HCT116 (cell line): ENCODE data around the gene ARHGAP40. TPM values are rescaled to one million over a fixed set of nuclear protein-coding genes. Genes with fewer than 3 reads are reported as not detected.
A peak's percentile ranks its signal among the peaks of the same experiment; 100 is the strongest.

ENCODE experiments used
- ATAC-seq: fragments of 200-7000 bp; cut with Tn5 transposase; 2 replicates; pipeline ENCODE4 v1.9.1; 2020; ENCODE audit warnings: mild to moderate bottlenecking, moderate library complexity
- BruUV-seq: library from RNA; stranded (reverse); fragments of 400-500 nt; replicated peaks from 2 replicates; lab custom pipeline; 2021; lab: Mats Ljungman, UMichigan
- CTCF ChIA-PET: fragments of 300-600 bp; sonication (Branson Sonifier 250); formaldehyde crosslinking; loops from one replicate; lab custom pipeline; 2021; ENCODE audit warnings: antibody characterized with exemption; lab: Charles Lee
- POLR2A ChIA-PET: fragments of 300-600, 350-600 bp; sonication (Branson Sonifier 250); formaldehyde crosslinking; loops from one replicate; lab custom pipeline; 2021; ENCODE audit warnings: antibody characterized with exemption; lab: Charles Lee
- RAD21 ChIA-PET, 2 experiments: fragments of 300-600 bp; sonication (Branson Sonifier 250); formaldehyde crosslinking; loops; one replicate each; lab custom pipeline; 2023; ENCODE audit warnings: low total read pairs in 2 of 2; ENCODE audit not compliant: uncharacterized antibody in 2 of 2, unreplicated experiment in 2 of 2, low non-redundant PET in 1 of 2; lab: Charles Lee
- DNase-seq: peaks from one replicate; pipeline ENCODE4 v3.0.0-alpha.2; 2010; ENCODE audit warnings: low read depth, low spot score
- H2AFZ ChIP-seq: fragments of 200-600 bp; shearing (Covaris generic), sonication (generic); 2 replicates; pipeline ENCODE4 v1.6.1; 2017; ENCODE audit warnings: low read depth, mixed run types, mixed read lengths, antibody characterized with exemption, low read length; ENCODE audit not compliant: poor library complexity, severe bottlenecking
- H3K27ac ChIP-seq: 2 replicates; pipeline ENCODE4 v1.5.1; 2012; ENCODE audit warnings: low read depth, low read length
- H3K27me3 ChIP-seq: fragments of 200-600 bp; sonication (generic); 2 replicates; pipeline ENCODE4 v1.6.1; 2016; ENCODE audit warnings: mixed run types, low read length, mixed read lengths; ENCODE audit not compliant: insufficient read depth
- H3K36me3 ChIP-seq, 2 experiments: fragments of 200-500 bp in 1 of 2; fragments of 200-600 bp in 1 of 2; sonication (Bioruptor generic) in 1 of 2; sonication (generic) in 1 of 2; 2 replicates each; pipeline versions ENCODE4 v1.5.1 to v1.6.1; 2014 to 2016; ENCODE audit warnings: low read length in 2 of 2, inconsistent platforms in 1 of 2, mixed read lengths in 1 of 2, mixed run types in 1 of 2; ENCODE audit not compliant: insufficient read depth in 2 of 2, control insufficient read depth in 1 of 2
- H3K4me1 ChIP-seq, 2 experiments: fragments of 200-600 bp in 1 of 2; sonication (generic) in 1 of 2; 2 replicates each; pipeline versions ENCODE4 v1.5.1 to v1.6.1; 2012 to 2017; ENCODE audit warnings: low read length in 2 of 2, inconsistent platforms in 1 of 2, mild to moderate bottlenecking in 1 of 2, mixed read lengths in 1 of 2, mixed run types in 1 of 2, moderate library complexity in 1 of 2; ENCODE audit not compliant: insufficient read depth in 2 of 2, control insufficient read depth in 1 of 2
- H3K4me2 ChIP-seq: fragments of 200-600 bp; sonication (generic); 2 replicates; pipeline ENCODE4 v1.6.1; 2017; ENCODE audit warnings: mixed run types, low read length, mixed read lengths
- H3K4me3 ChIP-seq, 2 experiments: fragments of 200-600 bp in 1 of 2; sonication (generic) in 1 of 2; replicated peaks in 1 of 2; 2 replicates each; pipeline ENCODE4 v1.5.1; 2011 to 2016; ENCODE audit warnings: low read length in 2 of 2, control low read depth in 1 of 2, low read depth in 1 of 2, mild to moderate bottlenecking in 1 of 2, mixed read lengths in 1 of 2, mixed run types in 1 of 2
- H3K79me2 ChIP-seq: fragments of 200-600 bp; sonication (generic); 2 replicates; pipeline ENCODE4 v1.6.1; 2017; ENCODE audit warnings: mild to moderate bottlenecking, mixed run types, low read length, moderate library complexity, mixed read lengths; ENCODE audit not compliant: insufficient read depth
- H3K9ac ChIP-seq: fragments of 200-600 bp; sonication (generic); 2 replicates; pipeline ENCODE4 v1.6.1; 2016; ENCODE audit warnings: low read length, mixed read lengths
- H3K9me2 ChIP-seq: fragments of 200-600 bp; sonication (generic), shearing (Covaris generic); 2 replicates; pipeline ENCODE4 v1.6.1; 2017; ENCODE audit warnings: mixed run types, mild to moderate bottlenecking, moderate library complexity; ENCODE audit not compliant: insufficient read depth
- H3K9me3 ChIP-seq, 2 experiments: fragments of 200-500 bp in 1 of 2; fragments of 200-600 bp in 1 of 2; sonication (Bioruptor generic) in 1 of 2; sonication (generic) in 1 of 2; 2 replicates each; pipeline ENCODE4 v1.6.1; 2014 to 2017; ENCODE audit warnings: low read length in 2 of 2, mixed read lengths in 2 of 2, inconsistent platforms in 1 of 2, low read depth in 1 of 2, mild to moderate bottlenecking in 1 of 2, mixed run types in 1 of 2, moderate library complexity in 1 of 2; ENCODE audit not compliant: control insufficient read depth in 1 of 2, insufficient read depth in 1 of 2
- H4K20me1 ChIP-seq: fragments of 200-600 bp; sonication (generic), shearing (Covaris generic); 2 replicates; pipeline ENCODE4 v1.6.1; 2017; ENCODE audit warnings: mixed run types, mild to moderate bottlenecking, moderate library complexity; ENCODE audit not compliant: insufficient read depth
- ATF3 ChIP-seq: IDR thresholded peaks from 2 replicates; pipeline ENCODE4 v1.6.1; 2012
- CBX3 ChIP-seq: IDR thresholded peaks from 2 replicates; pipeline ENCODE4 v1.6.1; 2012; ENCODE audit warnings: low read depth
- EGR1 ChIP-seq: IDR thresholded peaks from 2 replicates; pipeline ENCODE4 v1.6.1; 2012; ENCODE audit warnings: low read depth
- ELF1 ChIP-seq: IDR thresholded peaks from 2 replicates; pipeline ENCODE4 v1.6.1; 2012; ENCODE audit warnings: low read depth, borderline replicate concordance
- EZH2 ChIP-seq: fragments of 200-600 bp; sonication (generic); IDR thresholded peaks from 2 replicates; pipeline ENCODE4 v1.6.1; 2017; ENCODE audit warnings: antibody characterized with exemption, mixed run types
- EZH2phosphoT487 ChIP-seq: fragments of 200-600 bp; IDR thresholded peaks from 2 replicates; pipeline ENCODE4 v1.6.1; 2018; ENCODE audit warnings: antibody characterized with exemption, borderline replicate concordance
- FOSL1 ChIP-seq: IDR thresholded peaks from 2 replicates; pipeline ENCODE4 v1.6.1; 2012; ENCODE audit warnings: low read depth
- JUND ChIP-seq: IDR thresholded peaks from 2 replicates; pipeline ENCODE4 v1.6.1; 2012
- MAX ChIP-seq: IDR thresholded peaks from 2 replicates; pipeline ENCODE4 v1.6.1; 2012
- POLR2A ChIP-seq: IDR thresholded peaks from 2 replicates; pipeline ENCODE4 v1.7.0; 2011; ENCODE audit warnings: borderline replicate concordance; ENCODE audit not compliant: insufficient read depth, insufficient read length; ENCODE audit errors: extremely low read depth
- POLR2AphosphoS5 ChIP-seq: IDR thresholded peaks from 2 replicates; pipeline ENCODE4 v1.6.1; 2011; ENCODE audit warnings: mild to moderate bottlenecking, low read depth, low read length, moderate library complexity
- RAD21 ChIP-seq: IDR thresholded peaks from 2 replicates; pipeline ENCODE4 v1.6.1; 2012; ENCODE audit warnings: low read depth, mild to moderate bottlenecking
- REST ChIP-seq: IDR thresholded peaks from 2 replicates; pipeline ENCODE4 v1.6.1; 2012; ENCODE audit warnings: low read depth
- SIN3A ChIP-seq: IDR thresholded peaks from 2 replicates; pipeline ENCODE4 v1.6.1; 2012; ENCODE audit warnings: low read depth
- SP1 ChIP-seq: IDR thresholded peaks from 2 replicates; pipeline ENCODE4 v1.6.1; 2012; ENCODE audit warnings: low read depth
- SRF ChIP-seq: IDR thresholded peaks from 2 replicates; pipeline ENCODE4 v1.6.1; 2012; ENCODE audit warnings: low read depth
- YY1 ChIP-seq: IDR thresholded peaks from 2 replicates; pipeline ENCODE4 v1.6.1; 2011; ENCODE audit warnings: low read length, low read depth, moderate library complexity, mild to moderate bottlenecking; ENCODE audit not compliant: insufficient replicate concordance; ENCODE audit errors: extremely low read depth
- ZFX ChIP-seq: fragments of 450-650 bp; IDR thresholded peaks from 2 replicates; pipeline ENCODE4 v1.6.1; 2017
- ZNF274 ChIP-seq: fragments of 200-500 bp; sonication (Bioruptor generic); IDR thresholded peaks from 2 replicates; pipeline ENCODE4 v1.6.1; 2014; ENCODE audit warnings: mild to moderate bottlenecking, low read depth, low read length, inconsistent platforms
- intact Hi-C: fragments of 100-400 bp; cut with micrococcal nuclease; formaldehyde crosslinking; loops from 2 replicates; pipeline ENCODE4 v1.10.0; 2022
- total RNA-seq: library from RNA; stranded (reverse); gene quantifications from one replicate; pipeline ENCODE4 v1.2.1, GENCODE V29; 2021; ENCODE audit not compliant: unreplicated experiment

ARHGAP40 gene
- total RNA-seq, 1 experiment from 2014 or later: 3.4 TPM

- CTCF ChIA-PET: no interaction called here
- H3K4me1 ChIP-seq: peaks cover 16 to 32% of the 10 kb centered on the region in 2 experiments
- POLR2A ChIA-PET: no interaction called here
- H3K27me3 ChIP-seq: no peaks in the 10 kb centered on the region
- DNase-seq (no peak), ATAC-seq (peak; percentile 34)
- peak overlapping the region; percentile 49; the same call in 1 of the 2 replicates for H3K27ac ChIP-seq
- peak overlapping the region; percentile 98 for H3K4me2 ChIP-seq
- H3K79me2 ChIP-seq: no peaks in the 10 kb centered on the region
- peak overlapping the region; percentile 58 for H3K9ac ChIP-seq
- no peak for TF ChIP-seq EGR1
- no peak for TF ChIP-seq ZNF274
- no peak for TF ChIP-seq MAX
- TF ChIP-seq SP1: no peak
- TF ChIP-seq POLR2AphosphoS5: no peak
- no peak for TF ChIP-seq REST
- no peak for TF ChIP-seq SIN3A
- TF ChIP-seq YY1: no peak
- TF ChIP-seq CBX3: no peak
- TF ChIP-seq EZH2: no peak
- TF ChIP-seq EZH2phosphoT487: no peak
- no peak for TF ChIP-seq ELF1
- TF ChIP-seq POLR2A: no peak
- TF ChIP-seq ATF3: no peak
- TF ChIP-seq RAD21: no peak
- no peak for TF ChIP-seq SRF
- no peak for TF ChIP-seq JUND
- no peak for TF ChIP-seq ZFX
- no peak for TF ChIP-seq FOSL1
- TF ChIP-seq, all 23 proteins: peak for 0
- intact Hi-C loops: no loop called here
- BruUV-seq: no TSS peak
- RAD21 ChIA-PET: no interaction called here
- peak overlapping the region; percentile 13 for H2AFZ ChIP-seq
- peak overlapping the region; percentile 58 to 68 for H3K4me3 ChIP-seq
- H3K9me2 ChIP-seq: no peaks in the 10 kb centered on the region
- H3K9me3 ChIP-seq: no peaks in the 10 kb centered on the region
- H4K20me1 ChIP-seq: no peaks in the 10 kb centered on the region
- H3K36me3 ChIP-seq: no peaks in the 10 kb centered on the region
Observed at GRCh38 chr20:38602185-38602581, 574 bp downstream of the ARHGAP40 start.
